GM21515 (cell line): Measurements from ENCODE around the gene TRIM72.
"Not testable (repeated sequence)": the region's sequence is repeated elsewhere in the genome, so short reads cannot be mapped to it uniquely, and the experiment has no call there.

Experiments
- ATAC-seq: cut with Tn5 transposase; IDR thresholded peaks from one replicate; pipeline ENCODE4 v1.9.1; 2021; ENCODE audit not compliant: unreplicated experiment

The TRIM72 gene

GRCh38 chr16:31213877-31214707 is at the start of gene TRIM72:
TSS of gene TRIM72 (plus strand) at chr16:31214119. CDS start at chr16:31214739, 620 bp downstream.
- no peak for ATAC-seq

- ATAC-seq: no peak
Measured at GRCh38 chr16:31167315-31167714, 46.6 kb upstream of the TRIM72 start.

GRCh38 chr16:31168848-31169247 is 45.1 kb upstream of the TRIM72 start:
- no peak for ATAC-seq

GRCh38 chr16:31170048-31170447 is 43.9 kb upstream of the TRIM72 start:
- not testable (repeated sequence) for ATAC-seq

- ATAC-seq: no peak
Measured at GRCh38 chr16:31177136-31177535, 36.8 kb upstream of the TRIM72 start.

GRCh38 chr16:31179219-31179746 is 34.6 kb upstream of the TRIM72 start:
- ATAC-seq: no peak

- peak; percentile 57 for ATAC-seq
Measured at GRCh38 chr16:31179747-31180459, 34.0 kb upstream of the TRIM72 start, which contains the start of gene FUS. TSS of gene FUS (plus strand) at chr16:31180139. CDS start at chr16:31180215, 76 bp downstream.

GRCh38 chr16:31181102-31181830 is 32.7 kb upstream of the TRIM72 start:
- ATAC-seq: no peak

GRCh38 chr16:31182391-31182790 is 31.5 kb upstream of the TRIM72 start:
- no peak for ATAC-seq

- no peak for ATAC-seq
Measured at GRCh38 chr16:31183432-31184428, 30.2 kb upstream of the TRIM72 start.

- ATAC-seq: no peak
Measured at GRCh38 chr16:31184888-31185287, 29.0 kb upstream of the TRIM72 start.

GRCh38 chr16:31185339-31185738 is 28.6 kb upstream of the TRIM72 start:
- no peak for ATAC-seq

GRCh38 chr16:31186176-31186575 is 27.7 kb upstream of the TRIM72 start:
- no peak for ATAC-seq

GRCh38 chr16:31186930-31187807 is 26.8 kb upstream of the TRIM72 start:
- ATAC-seq: no peak

- no peak for ATAC-seq
Measured at GRCh38 chr16:31187808-31188189, 26.1 kb upstream of the TRIM72 start.

- no peak for ATAC-seq
Measured at GRCh38 chr16:31188450-31189411, 25.2 kb upstream of the TRIM72 start.

- ATAC-seq: no peak
Measured at GRCh38 chr16:31189412-31189778, 24.5 kb upstream of the TRIM72 start.

- ATAC-seq: no peak
Measured at GRCh38 chr16:31190061-31190460, 23.9 kb upstream of the TRIM72 start.
